HG02623 (cell line): ENCODE measurements around the gene CD177.
"Not testable (repeated sequence)": the region's sequence is repeated elsewhere in the genome, so short reads cannot be mapped to it uniquely, and the experiment has no call there.

Source experiments
- ATAC-seq: cut with Tn5 transposase; IDR thresholded peaks from one replicate; pipeline ENCODE4 v1.9.1; 2021; ENCODE audit warnings: moderate library complexity; ENCODE audit not compliant: unreplicated experiment

Gene CD177

DNA sequence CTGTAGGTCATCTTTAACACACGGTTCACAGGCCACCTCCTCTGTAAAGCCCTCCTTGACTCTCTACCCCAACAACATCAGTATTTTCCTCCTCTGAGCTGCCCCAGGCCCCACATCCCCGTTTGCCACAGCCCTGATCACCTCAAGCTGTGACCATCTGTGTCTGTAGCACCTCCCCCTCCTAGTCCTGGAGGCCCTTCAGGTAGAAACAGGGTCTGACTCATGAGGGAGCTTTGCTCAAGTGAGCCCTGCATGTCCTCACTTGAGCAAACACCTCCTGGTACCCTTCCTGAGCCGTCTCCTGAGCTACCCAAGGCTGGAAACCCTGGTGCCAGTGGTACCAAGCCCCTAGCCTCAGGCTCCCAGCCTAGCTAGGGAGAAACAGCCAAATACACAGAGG lies 24.1 kb downstream of the CD177 start:
- ATAC-seq = not testable (repeated sequence)

DNA sequence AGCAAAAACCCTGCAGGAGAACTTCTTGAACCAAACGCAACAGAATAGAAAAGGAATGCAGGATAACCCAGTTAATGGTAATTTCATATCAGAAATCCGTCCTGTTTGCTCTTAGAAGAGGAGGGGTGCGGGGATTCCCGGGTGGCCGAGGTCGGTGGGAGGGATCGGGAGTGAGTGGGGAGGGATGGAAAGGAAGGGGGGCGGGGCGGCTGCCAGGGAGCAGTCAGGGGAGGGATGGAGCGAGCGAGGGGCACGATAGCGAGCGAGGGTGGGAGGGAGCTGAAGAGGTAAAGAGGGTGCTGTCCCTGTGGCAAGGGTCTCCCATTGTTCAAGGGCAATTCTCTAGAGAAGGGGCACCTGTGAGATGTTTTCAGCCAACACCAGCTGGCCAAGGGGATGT lies 26.5 kb downstream of the CD177 start:
- ATAC-seq = no peak

DNA sequence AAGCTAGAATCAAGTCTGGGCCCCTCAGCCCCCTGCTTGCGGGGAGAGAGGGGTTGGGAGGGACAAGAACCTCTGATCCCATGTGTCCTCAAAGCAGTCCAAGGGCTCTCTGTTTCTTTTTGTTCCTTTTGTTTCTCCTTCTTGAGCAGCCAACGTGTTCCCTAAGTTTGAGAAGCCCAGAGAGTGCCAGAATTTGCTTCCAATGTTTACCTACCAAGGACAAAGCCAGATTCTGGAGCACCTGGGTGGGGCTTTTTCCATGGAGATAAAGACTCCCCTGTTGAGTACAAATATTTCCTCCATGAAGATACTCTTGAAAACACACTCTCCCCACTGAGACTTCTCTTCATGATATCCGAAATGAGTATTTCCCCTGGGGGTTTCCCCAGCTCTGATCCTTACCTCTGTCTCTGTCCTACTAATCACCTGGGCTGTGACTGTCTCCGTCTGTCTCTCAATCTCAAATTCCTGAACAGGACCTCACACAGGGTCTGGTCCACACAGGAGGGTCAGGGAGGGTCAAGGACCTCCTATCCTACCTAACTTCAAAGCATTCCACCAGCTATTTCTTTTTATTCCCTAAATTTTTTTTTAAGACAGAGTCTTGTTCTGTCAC lies 27.4 kb downstream of the CD177 start:
- no peak for ATAC-seq

DNA sequence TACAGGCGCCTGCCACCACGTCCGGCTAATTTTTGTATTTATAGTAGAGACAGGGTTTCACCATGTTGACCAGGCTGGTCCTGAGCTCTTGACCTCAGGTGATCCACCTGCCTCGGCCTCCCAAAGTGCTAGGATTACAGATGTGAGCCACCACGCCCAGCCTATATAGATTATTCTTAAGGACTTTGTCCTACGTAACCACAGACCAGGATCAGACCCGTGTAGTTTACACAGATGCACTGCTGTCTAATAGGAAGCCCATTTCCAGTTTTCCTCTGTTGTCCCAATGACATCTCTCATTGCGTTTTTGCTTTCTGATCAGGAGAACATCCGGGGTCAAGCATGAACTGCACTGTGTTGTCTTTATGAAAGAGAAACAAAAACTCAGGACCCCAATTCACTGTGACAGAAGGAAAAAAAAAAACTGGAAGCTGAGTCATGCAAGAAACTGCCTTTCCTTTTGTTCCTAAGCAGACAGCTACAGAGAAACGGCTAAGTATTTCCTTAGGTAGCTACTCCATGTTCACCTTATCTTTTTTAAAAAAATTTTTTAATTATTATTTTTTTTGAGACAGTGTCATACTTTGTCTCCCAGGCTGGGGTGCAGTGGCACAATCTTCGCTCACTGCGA lies 29.2 kb downstream of the CD177 start:
- ATAC-seq = not testable (repeated sequence)

DNA sequence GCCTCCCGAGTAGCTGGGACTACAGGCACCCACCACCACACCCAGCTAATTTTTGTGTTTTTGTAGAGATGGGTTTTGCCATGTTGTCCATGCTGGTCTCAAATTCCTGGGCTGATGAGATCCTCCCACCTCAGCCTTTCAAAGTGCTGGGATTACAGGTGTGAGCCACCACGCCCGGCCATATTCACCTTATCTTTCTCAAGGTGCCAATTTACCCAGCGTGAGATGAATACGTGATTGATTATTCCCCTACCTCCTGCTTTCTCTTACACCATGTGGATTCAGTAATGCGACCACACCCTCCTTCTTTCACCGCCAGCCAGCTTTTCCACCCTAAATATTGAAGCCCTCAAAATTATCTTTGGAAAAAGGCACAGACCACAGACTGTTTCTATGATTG lies 29.8 kb downstream of the CD177 start:
- ATAC-seq = not testable (repeated sequence)

DNA sequence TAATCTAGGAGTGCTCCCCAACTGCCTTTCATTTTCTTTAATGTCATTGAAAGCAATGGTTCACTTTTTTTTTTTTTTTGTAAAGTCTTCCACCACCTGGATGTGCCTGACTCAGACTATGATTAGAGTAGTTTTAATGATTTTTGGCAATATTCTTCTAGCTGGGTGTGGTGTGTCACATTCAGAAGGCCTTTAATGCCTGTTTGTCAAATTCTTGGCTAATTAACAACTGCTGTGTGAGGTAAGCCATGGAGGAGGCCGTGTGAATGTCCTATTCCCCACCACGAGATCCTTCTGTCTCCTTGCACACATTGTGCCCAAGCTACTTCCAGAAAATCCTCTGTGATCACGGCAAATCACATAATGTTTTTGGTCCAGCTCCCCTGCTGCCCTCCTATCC lies 30.3 kb downstream of the CD177 start:
- ATAC-seq = not testable (repeated sequence)

DNA sequence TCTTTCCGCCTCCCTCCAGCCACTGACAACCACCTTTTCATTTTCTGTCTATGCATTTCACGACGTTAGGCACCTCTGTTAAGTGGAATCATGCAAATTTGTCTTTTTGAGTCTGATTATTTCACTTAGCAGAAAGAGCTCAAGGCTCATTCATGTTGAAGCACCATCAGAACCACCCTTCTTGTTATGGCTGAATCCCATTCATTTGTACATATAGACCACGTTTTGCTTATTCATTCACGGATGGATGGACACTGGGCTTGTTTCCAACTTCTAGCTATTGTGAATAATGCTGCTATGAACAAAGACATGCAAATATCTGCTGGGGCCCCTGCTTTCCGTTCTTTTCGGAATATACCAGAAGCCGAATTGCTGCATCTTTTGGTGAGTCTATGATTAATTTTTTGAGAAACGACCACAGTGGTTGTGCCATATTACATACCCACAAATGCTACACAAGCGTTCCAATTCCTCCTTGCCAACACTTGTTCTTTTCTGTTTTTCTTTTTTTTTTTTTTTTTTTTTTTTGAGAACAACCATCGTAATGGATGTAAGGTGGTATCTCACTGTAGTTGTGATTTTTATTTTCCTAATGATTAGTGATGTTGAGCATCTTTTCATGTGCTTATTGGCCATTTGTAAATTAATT lies 37.5 kb downstream of the CD177 start:
- ATAC-seq = not testable (repeated sequence)

DNA sequence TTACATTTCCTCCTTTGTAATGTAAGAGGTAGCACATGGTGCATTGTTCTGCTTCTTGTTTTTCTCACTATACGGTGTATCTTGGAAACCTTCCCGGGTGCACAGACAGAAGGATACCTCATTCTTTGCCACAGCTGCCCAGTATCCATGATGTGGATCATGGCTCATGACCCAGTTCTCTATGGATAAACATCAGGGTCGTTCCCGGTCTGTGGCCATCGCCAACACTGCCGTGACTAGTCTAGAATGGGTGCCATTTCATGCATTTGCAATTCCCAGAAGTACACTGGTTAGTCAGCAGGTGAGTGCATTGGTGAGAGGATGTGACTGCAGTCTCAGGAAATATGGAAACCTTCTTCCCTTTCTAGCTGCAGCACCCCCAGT lies 38.1 kb downstream of the CD177 start:
- ATAC-seq = not testable (repeated sequence)

DNA sequence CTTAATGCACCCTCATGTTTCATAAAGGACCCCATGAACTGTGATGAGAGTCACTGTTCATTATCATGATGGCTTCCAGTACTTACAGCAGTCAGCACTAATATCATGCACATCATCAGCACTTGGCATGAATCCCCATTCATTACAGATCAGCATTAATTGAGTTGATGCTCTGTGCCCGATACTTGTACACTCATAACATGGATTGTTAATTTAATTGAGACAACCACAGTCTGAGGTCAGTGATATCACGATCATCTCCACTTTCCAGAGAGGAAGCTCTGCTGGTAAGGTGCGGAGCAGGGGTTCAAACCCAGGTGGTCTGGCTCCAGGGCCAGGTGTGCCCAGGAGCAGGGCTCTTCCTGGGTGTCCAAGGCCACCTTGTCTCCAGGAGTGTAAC lies 40.0 kb downstream of the CD177 start:
- ATAC-seq = not testable (repeated sequence)

DNA sequence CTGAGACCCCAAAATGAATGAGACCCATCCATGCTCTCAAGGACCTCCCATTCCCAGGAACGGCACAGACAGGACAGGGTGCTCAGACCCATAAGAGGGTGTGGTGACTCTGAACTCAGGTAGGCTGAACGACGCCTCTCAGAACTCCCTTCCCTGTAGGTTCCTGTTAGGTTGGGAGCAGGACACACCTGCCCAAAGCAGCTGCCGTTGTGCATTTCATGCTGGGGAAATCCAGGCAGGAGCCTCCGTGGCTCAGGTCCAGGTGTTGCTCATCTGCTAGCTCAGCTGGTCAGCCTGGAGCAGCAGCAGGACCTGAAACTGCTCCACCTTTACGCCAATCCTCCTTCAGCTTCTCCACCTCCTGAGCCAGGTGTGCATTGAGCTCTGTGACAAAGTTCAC lies 42.1 kb downstream of the CD177 start:
- ATAC-seq = no peak

DNA sequence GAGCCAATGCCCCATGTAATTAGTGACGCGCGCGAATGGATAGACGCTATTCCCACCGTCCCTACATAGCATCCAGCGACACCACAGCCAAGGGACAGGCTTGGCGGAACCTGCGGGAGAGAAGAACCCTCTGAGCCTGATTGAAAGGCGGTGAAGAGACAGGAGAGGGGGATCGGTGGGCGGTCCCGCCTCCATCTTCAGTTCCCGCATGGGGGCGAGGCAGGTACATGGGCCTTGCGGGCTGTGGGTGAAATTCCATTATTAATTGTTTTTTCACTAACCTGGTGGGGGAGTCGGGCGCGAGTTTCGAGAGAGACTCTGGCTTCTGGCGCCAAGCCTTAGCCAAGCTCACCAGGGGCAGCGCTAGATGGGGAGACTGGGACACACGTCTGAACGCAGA lies 52.8 kb downstream of the CD177 start:
- ATAC-seq = no peak

DNA sequence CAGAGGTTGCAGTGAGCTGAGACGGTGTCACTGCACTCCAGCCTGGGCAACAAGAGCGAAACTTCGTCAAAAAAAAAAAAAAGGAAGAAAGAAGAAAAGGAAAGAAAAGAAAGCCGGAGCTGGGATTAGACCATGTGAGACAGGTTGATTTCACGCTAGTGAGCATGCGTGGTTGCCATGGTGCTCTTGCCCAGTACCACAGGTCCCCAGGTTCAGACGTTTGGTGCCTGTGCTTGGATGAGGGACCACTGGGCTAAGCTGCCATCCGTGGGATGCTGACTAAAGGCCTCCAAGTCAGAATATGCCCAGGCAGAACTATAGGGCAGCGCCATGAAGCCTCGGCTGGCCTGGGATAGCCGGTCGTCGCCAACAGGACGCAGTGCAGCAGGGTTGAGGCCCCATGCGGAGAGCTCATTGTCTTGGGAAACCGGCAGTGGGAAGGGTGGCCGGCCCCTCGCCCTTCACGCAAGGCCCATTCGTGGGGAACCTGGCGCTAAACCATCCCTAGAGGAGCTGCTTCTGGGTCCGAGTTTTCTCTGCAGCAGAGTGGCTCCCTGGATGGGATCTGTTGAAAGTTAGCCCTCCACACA lies 54.0 kb downstream of the CD177 start:
- ATAC-seq = no peak

DNA sequence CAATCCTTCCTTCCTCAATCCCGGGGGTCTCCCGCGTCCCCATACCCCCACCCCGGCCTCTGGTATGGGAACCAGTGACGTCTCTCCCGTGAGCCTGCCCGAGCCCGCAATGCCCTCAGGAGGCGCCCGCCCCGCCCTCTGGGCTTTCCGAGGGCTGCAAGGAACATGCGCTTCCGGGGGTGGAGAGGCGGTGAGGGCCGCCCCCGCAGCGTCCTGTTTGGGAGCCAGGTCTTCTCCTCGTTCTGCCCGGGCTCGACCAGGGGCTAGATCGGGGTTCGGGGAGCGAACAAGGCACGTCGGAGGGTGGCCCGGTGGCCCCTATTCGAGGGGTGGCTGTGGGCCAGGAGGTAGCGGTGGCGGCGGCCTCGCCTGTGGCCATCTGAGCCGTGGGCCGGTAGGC lies 54.6 kb downstream of the CD177 start:
- ATAC-seq = no peak

DNA sequence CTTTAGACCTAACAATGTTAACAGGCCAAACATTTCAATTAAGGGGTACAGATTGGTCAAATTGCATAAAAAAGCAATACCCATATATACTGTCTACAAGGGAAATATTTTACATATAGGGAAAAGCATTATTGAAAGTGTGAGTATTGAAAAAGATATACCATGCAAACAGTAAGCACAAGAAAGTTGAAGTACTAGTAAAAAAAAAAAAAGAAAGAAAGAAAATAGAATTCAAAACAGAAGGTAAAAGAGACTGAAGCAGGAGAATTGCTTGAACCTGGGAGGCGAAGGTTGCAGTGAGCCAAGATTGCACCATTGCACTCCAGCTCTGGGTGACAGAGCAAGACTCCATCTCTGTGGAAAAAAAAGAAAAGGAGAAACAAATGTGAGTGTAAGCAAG lies 55.9 kb downstream of the CD177 start:
- no peak for ATAC-seq

DNA sequence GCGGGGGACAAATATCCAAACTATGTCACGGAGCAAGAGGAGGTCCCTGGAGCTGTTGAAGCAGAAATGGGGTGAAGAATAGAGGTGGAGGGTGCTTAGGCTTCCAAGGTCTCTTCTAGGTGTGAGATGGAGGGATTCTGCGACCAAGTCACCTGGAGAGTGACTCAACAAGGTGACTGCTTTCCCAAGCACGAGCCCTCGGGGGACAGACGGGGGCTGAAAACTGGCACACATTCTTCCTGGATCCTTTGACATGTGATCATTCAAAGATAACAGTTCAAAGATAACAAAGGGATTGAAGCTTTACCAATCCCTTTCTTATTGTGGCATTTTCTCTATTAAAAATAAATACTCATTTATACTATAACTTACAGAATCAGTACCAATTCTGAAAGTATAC lies 59.0 kb downstream of the CD177 start:
- ATAC-seq = no peak
